K562 (cell line): ENCODE results near the gene IFI30. TPM values are rescaled to one million over a fixed set of nuclear protein-coding genes. Genes with fewer than 3 reads are reported as not detected.

ENCODE experiments used
- ARHGAP35 ChIP-seq: fragments of 450-650 bp; IDR thresholded peaks from 2 replicates; pipeline ENCODE4 v1.6.1; 2018; ENCODE audit not compliant: partially characterized antibody
- CREB1 ChIP-seq, 2 experiments: sonication (generic) in 1 of 2; formaldehyde crosslinking in 1 of 2; IDR thresholded peaks; 2 replicates each; pipeline versions ENCODE4 v1.6.1 to v1.8.0; 2012 to 2022; ENCODE audit warnings: inconsistent platforms in 1 of 2, mild to moderate bottlenecking in 1 of 2, missing genetic modification reagents in 1 of 2, moderate library complexity in 1 of 2
- CSDE1 ChIP-seq, 2 experiments: fragments of 450-650 bp; IDR thresholded peaks; 2 replicates each; pipeline ENCODE4 v1.6.1; 2016; ENCODE audit warnings: mild to moderate bottlenecking in 1 of 2
- GATA2 ChIP-seq: sonication (generic); formaldehyde crosslinking; IDR thresholded peaks from 2 replicates; pipeline ENCODE4 v1.4.0; 2020; ENCODE audit warnings: mild to moderate bottlenecking, missing genetic modification reagents
- L3MBTL2 ChIP-seq: fragments of 450-650 bp; IDR thresholded peaks from 2 replicates; pipeline ENCODE4 v1.6.1; 2016; ENCODE audit warnings: mild to moderate bottlenecking, moderate library complexity
- LCOR ChIP-seq: sonication (generic); formaldehyde crosslinking; IDR thresholded peaks from 2 replicates; pipeline ENCODE4 v1.8.0; 2022; ENCODE audit warnings: mild to moderate bottlenecking, missing genetic modification reagents
- MAFK ChIP-seq: IDR thresholded peaks from 2 replicates; pipeline ENCODE4 v1.6.1; 2011; ENCODE audit warnings: low read length, improper control_type of control experiment
- MED1 ChIP-seq: sonication (generic); formaldehyde crosslinking; IDR thresholded peaks from 2 replicates; pipeline ENCODE4 v1.8.1; 2023; ENCODE audit warnings: missing genetic modification reagents, borderline replicate concordance
- NCOA2 ChIP-seq, 2 experiments: fragments of 450-650 bp; IDR thresholded peaks; 2 replicates each; pipeline ENCODE4 v1.6.1; 2018; ENCODE audit warnings: mild to moderate bottlenecking in 2 of 2, moderate library complexity in 1 of 2; ENCODE audit not compliant: partially characterized antibody in 2 of 2
- NFIX ChIP-seq: fragments of 250-450 bp; sonication (Bioruptor Pico); IDR thresholded peaks from 2 replicates; pipeline ENCODE4 v1.4.0; 2020; ENCODE audit warnings: low read depth, mild to moderate bottlenecking, moderate library complexity
- NR2C1 ChIP-seq, 2 experiments: fragments of 450-650 bp; IDR thresholded peaks; 2 replicates each; pipeline ENCODE4 v1.6.1; 2017; ENCODE audit warnings: mild to moderate bottlenecking in 2 of 2, antibody characterized with exemption in 1 of 2, inconsistent platforms in 1 of 2, missing compliant biosample characterization in 1 of 2, missing genetic modification characterization in 1 of 2
- PRMT5 ChIP-seq: sonication (generic); formaldehyde crosslinking; IDR thresholded peaks from 2 replicates; pipeline ENCODE4 v1.5.0; 2020; ENCODE audit warnings: missing genetic modification reagents
- SIN3A ChIP-seq, 2 experiments: fragments of 150-350 bp in 1 of 2; IDR thresholded peaks; 2 replicates each; pipeline ENCODE4 v1.6.1; 2011 to 2016; ENCODE audit warnings: borderline replicate concordance in 2 of 2, low read depth in 2 of 2, low read length in 2 of 2, mild to moderate bottlenecking in 2 of 2, moderate library complexity in 2 of 2; ENCODE audit not compliant: control insufficient read depth in 1 of 2
- SP1 ChIP-seq: sonication (generic); formaldehyde crosslinking; IDR thresholded peaks from 2 replicates; pipeline ENCODE4 v1.8.1; 2022; ENCODE audit warnings: mild to moderate bottlenecking, missing genetic modification reagents
- TAF7 ChIP-seq: fragments of 450-650 bp; IDR thresholded peaks from 2 replicates; pipeline ENCODE4 v1.6.1; 2016; ENCODE audit warnings: missing genetic modification characterization, missing compliant biosample characterization
- ZBTB8A ChIP-seq: fragments of 450-650 bp; IDR thresholded peaks from 2 replicates; pipeline ENCODE4 v1.6.1; 2018; ENCODE audit warnings: mild to moderate bottlenecking, moderate library complexity; ENCODE audit not compliant: partially characterized antibody
- ZFP30 ChIP-seq: fragments of 250-450 bp; sonication (Bioruptor Pico); IDR thresholded peaks from 2 replicates; pipeline ENCODE4 v1.8.0; 2022; ENCODE audit warnings: moderate library complexity, mild to moderate bottlenecking, inconsistent platforms, borderline replicate concordance
- ZNF12 ChIP-seq: sonication (generic); formaldehyde crosslinking; IDR thresholded peaks from 2 replicates; pipeline ENCODE4 v1.4.0; 2020; ENCODE audit warnings: mild to moderate bottlenecking, missing genetic modification reagents
- ZNF232 ChIP-seq: sonication (generic); formaldehyde crosslinking; IDR thresholded peaks from 2 replicates; pipeline ENCODE4 v1.8.0; 2022; ENCODE audit warnings: mild to moderate bottlenecking, missing genetic modification reagents
- ZNF586 ChIP-seq: fragments of 450-650 bp; formaldehyde crosslinking; conservative IDR thresholded peaks from 2 replicates; pipeline ENCODE4 v1.4.0; 2020; ENCODE audit warnings: mild to moderate bottlenecking, moderate library complexity
- polyA plus RNA-seq, 8 experiments: library from polyadenylated mRNA; depleted of rRNA in 4 of 8; stranded (reverse) in 5 of 8; unstranded in 3 of 8; fragments of >200 nt; fragmentation: Nextera tagmentation in 2 of 8; fragmentation: Illumina TruSeq in 1 of 8; extraction: Ambion mirVana in 2 of 8; extraction: Trizol in 1 of 8; gene quantifications; 2 replicates each; pipeline versions ENCODE4 v1.2.1 to v1.2.3, GENCODE V29; 2011 to 2014; ENCODE audit warnings: inconsistent platforms in 1 of 8, missing spikeins in 1 of 8
- total RNA-seq, 7 experiments: library from RNA; depleted of rRNA in 6 of 7; stranded (reverse); fragments of >200 nt in 6 of 7; fragmentation: Illumina TruSeq in 2 of 7; extraction: Trizol in 2 of 7; gene quantifications; 2 replicates each; pipeline versions ENCODE4 v1.2.1 to v1.2.3, GENCODE V29; 2011 to 2021; ENCODE audit warnings: low replicate concordance in 1 of 7
- TF ChIP-seq, protein P1 (sequence below): sonication (generic); formaldehyde crosslinking; IDR thresholded peaks from 2 replicates; pipeline ENCODE4 v1.8.0; 2022; ENCODE audit warnings: missing genetic modification reagents, mild to moderate bottlenecking, borderline replicate concordance
- TF ChIP-seq, protein P2 (sequence below): fragments of 200-800 bp; sonication (Bioruptor generic); IDR thresholded peaks from 2 replicates; pipeline ENCODE4 v1.6.1; 2017; ENCODE audit warnings: missing genetic modification characterization, missing compliant biosample characterization
- TF ChIP-seq, protein P3 (sequence below): fragments of 250-450 bp; sonication (Bioruptor Pico); IDR thresholded peaks from 2 replicates; pipeline ENCODE4 v1.8.0; 2022; ENCODE audit warnings: moderate library complexity, mild to moderate bottlenecking, inconsistent platforms

The IFI30 gene
- total and polyA plus RNA-seq, 9 of the 15 experiments (the other 6 are each of a cell fraction or from before 2014, with no cell fraction given), result 63.7 to 430 (median 109) TPM

DNA sequence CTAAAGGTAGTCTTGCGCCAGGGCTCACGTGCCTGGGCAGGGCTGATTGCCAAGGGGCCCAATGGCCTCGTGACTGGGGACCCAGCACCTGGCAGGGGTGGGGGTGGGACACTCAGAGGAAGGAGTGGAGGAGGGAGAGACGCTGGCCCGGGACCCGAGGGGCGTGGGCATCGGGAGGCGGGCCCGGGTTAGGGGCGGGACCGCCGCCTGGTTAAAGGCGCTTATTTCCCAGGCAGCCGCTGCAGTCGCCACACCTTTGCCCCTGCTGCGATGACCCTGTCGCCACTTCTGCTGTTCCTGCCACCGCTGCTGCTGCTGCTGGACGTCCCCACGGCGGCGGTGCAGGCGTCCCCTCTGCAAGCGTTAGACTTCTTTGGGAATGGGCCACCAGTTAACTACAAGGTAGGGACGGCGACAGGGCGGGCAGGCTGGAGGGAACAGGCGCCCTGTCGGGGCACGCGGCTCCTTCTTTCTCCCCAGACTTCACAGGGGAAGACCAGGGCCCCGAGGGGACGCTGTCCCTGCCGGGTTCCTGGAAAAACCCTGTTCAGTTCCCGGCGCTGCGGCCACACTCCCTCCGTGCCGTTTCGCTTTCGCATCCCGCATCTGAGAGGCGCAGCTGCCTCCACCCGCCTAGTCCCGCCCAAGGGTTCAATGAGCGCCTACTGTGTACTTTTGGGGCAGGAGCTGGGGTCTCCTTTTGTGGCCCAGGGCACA, at the start of gene IFI30 (continued):
- TF ChIP-seq, protein P1, sequence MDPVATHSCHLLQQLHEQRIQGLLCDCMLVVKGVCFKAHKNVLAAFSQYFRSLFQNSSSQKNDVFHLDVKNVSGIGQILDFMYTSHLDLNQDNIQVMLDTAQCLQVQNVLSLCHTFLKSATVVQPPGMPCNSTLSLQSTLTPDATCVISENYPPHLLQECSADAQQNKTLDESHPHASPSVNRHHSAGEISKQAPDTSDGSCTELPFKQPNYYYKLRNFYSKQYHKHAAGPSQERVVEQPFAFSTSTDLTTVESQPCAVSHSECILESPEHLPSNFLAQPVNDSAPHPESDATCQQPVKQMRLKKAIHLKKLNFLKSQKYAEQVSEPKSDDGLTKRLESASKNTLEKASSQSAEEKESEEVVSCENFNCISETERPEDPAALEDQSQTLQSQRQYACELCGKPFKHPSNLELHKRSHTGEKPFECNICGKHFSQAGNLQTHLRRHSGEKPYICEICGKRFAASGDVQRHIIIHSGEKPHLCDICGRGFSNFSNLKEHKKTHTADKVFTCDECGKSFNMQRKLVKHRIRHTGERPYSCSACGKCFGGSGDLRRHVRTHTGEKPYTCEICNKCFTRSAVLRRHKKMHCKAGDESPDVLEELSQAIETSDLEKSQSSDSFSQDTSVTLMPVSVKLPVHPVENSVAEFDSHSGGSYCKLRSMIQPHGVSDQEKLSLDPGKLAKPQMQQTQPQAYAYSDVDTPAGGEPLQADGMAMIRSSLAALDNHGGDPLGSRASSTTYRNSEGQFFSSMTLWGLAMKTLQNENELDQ (CRISPR knock-in tag), result no peak
- no peak for TF ChIP-seq LCOR (CRISPR knock-in tag)
- no peak for TF ChIP-seq ZNF586 (CRISPR knock-in tag)
- TF ChIP-seq ZFP30 (CRISPR knock-in tag), result no peak
- TF ChIP-seq NCOA2 (IDR thresholded peaks at IDR 0.05; ENCODE audit: partially characterized antibody in 2 of 2), result no peak
- TF ChIP-seq ZNF232 (CRISPR knock-in tag), result no peak
- TF ChIP-seq ARHGAP35, result no peak
- peak; percentile 15 to 74; a peak in 2 of 4 replicates for TF ChIP-seq SIN3A (IDR thresholded peaks at IDR 0.05; ENCODE audit: borderline replicate concordance in 2 of 2, control insufficient read depth in 1 of 2, low read depth in 2 of 2, low read length in 2 of 2)
- no peak for TF ChIP-seq MAFK
- no peak for TF ChIP-seq NR2C1 (IDR thresholded peaks at IDR 0.05)
- TF ChIP-seq NR2C1 (tag; IDR thresholded peaks at IDR 0.05), result no peak
- TF ChIP-seq TAF7 (tag), result no peak
- TF ChIP-seq, protein P2, sequence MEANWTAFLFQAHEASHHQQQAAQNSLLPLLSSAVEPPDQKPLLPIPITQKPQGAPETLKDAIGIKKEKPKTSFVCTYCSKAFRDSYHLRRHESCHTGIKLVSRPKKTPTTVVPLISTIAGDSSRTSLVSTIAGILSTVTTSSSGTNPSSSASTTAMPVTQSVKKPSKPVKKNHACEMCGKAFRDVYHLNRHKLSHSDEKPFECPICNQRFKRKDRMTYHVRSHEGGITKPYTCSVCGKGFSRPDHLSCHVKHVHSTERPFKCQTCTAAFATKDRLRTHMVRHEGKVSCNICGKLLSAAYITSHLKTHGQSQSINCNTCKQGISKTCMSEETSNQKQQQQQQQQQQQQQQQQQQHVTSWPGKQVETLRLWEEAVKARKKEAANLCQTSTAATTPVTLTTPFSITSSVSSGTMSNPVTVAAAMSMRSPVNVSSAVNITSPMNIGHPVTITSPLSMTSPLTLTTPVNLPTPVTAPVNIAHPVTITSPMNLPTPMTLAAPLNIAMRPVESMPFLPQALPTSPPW (CRISPR knock-in tag), result no peak
- no peak for TF ChIP-seq CREB1 (IDR thresholded peaks at IDR 0.05)
- peak; percentile 11; the same call in 1 of the 2 replicates for TF ChIP-seq CREB1 (CRISPR knock-in tag; IDR thresholded peaks at IDR 0.05)
- TF ChIP-seq, protein P3, sequence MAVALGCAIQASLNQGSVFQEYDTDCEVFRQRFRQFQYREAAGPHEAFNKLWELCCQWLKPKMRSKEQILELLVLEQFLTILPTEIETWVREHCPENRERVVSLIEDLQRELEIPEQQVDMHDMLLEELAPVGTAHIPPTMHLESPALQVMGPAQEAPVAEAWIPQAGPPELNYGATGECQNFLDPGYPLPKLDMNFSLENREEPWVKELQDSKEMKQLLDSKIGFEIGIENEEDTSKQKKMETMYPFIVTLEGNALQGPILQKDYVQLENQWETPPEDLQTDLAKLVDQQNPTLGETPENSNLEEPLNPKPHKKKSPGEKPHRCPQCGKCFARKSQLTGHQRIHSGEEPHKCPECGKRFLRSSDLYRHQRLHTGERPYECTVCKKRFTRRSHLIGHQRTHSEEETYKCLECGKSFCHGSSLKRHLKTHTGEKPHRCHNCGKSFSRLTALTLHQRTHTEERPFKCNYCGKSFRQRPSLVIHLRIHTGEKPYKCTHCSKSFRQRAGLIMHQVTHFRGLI (CRISPR knock-in tag), result no peak
- TF ChIP-seq ZBTB8A, result no peak
- 0 out of 2 replicates have a peak, but pooled peaks have one; percentile 1 for TF ChIP-seq ZNF12
- TF ChIP-seq SP1 (CRISPR knock-in tag), result peak; percentile 23; the same call in 1 of the 2 replicates
- peak; percentile 86 for TF ChIP-seq L3MBTL2
- TF ChIP-seq PRMT5 (CRISPR knock-in tag), result 0 out of 2 replicates have a peak, but pooled peaks have one; percentile 58
- no peak for TF ChIP-seq GATA2 (CRISPR knock-in tag)
- no peak for TF ChIP-seq NFIX (CRISPR knock-in tag)
- no peak for TF ChIP-seq MED1 (CRISPR knock-in tag)
- no peak for TF ChIP-seq CSDE1 (IDR thresholded peaks at IDR 0.05)
